OCI-LY7 (cell line): Measurements from ENCODE around the gene SOBP. TPM values are rescaled to one million over a fixed set of nuclear protein-coding genes. Genes with fewer than 3 reads are reported as not detected.

Experiments used
- BruUV-seq: library from RNA; stranded (reverse); fragments of 400-500 nt; replicated peaks from 2 replicates; lab custom pipeline; 2021; lab: Mats Ljungman, UMichigan
- CTCF ChIA-PET: fragments of 300-600 bp; sonication (Branson Sonifier 250); formaldehyde crosslinking; loops from one replicate; lab custom pipeline; 2022; ENCODE audit warnings: antibody characterized with exemption; ENCODE audit not compliant: unreplicated experiment; lab: Charles Lee
- POLR2A ChIA-PET: fragments of 300-600 bp; sonication (Branson Sonifier 250); formaldehyde crosslinking; loops from one replicate; lab custom pipeline; 2022; ENCODE audit warnings: antibody characterized with exemption; lab: Charles Lee
- DNase-seq: peaks from one replicate; pipeline ENCODE4 v3.0.0-alpha.2; 2015; ENCODE audit warnings: low spot score
- H2AFZ ChIP-seq: fragments of 200-600 bp; sonication (generic), shearing (Covaris generic); 2 replicates; pipeline ENCODE4 v1.6.1; 2014; ENCODE audit warnings: mild to moderate bottlenecking, antibody characterized with exemption, low read length, moderate library complexity
- H3K27ac ChIP-seq: fragments of 200-600 bp; sonication (generic); 2 replicates; pipeline ENCODE4 v1.5.1; 2014; ENCODE audit warnings: mixed run types, low read depth, mild to moderate bottlenecking, moderate library complexity, low read length, inconsistent platforms; ENCODE audit not compliant: poor library complexity, severe bottlenecking
- H3K36me3 ChIP-seq: fragments of 200-600 bp; sonication (generic); 2 replicates; pipeline ENCODE4 v1.6.1; 2014; ENCODE audit warnings: mild to moderate bottlenecking, antibody characterized with exemption, low read length, moderate library complexity, mixed read lengths; ENCODE audit not compliant: insufficient read depth
- H3K4me1 ChIP-seq: fragments of 200-600 bp; sonication (generic); 2 replicates; pipeline ENCODE4 v1.5.1; 2014; ENCODE audit warnings: mild to moderate bottlenecking, low read length; ENCODE audit not compliant: insufficient read depth, poor library complexity, severe bottlenecking
- H3K4me2 ChIP-seq: fragments of 200-600 bp; sonication (generic); 2 replicates; pipeline ENCODE4 v1.6.1; 2014; ENCODE audit warnings: mild to moderate bottlenecking, low read length
- H3K4me3 ChIP-seq: fragments of 200-600 bp; sonication (generic); 2 replicates; pipeline ENCODE4 v1.5.1; 2014; ENCODE audit warnings: mild to moderate bottlenecking, low read depth, low read length; ENCODE audit not compliant: poor library complexity, severe bottlenecking
- H3K79me2 ChIP-seq: fragments of 200-600 bp; sonication (generic); 2 replicates; pipeline ENCODE4 v1.6.1; 2016; ENCODE audit warnings: low read depth, mild to moderate bottlenecking, low read length, moderate library complexity, mixed read lengths; ENCODE audit not compliant: insufficient read depth
- H3K9me2 ChIP-seq: fragments of 200-600 bp; sonication (generic); 2 replicates; pipeline ENCODE4 v1.6.1; 2016; ENCODE audit warnings: mild to moderate bottlenecking, low read length, mixed read lengths; ENCODE audit not compliant: insufficient read depth
- H3K9me3 ChIP-seq: fragments of 200-600 bp; sonication (generic); 2 replicates; pipeline ENCODE4 v1.6.1; 2014; ENCODE audit warnings: mild to moderate bottlenecking, mixed run types, low read length, mixed read lengths
- H4K20me1 ChIP-seq: fragments of 200-600 bp; sonication (generic); 2 replicates; pipeline ENCODE4 v1.6.1; 2014; ENCODE audit warnings: mild to moderate bottlenecking, antibody characterized with exemption, low read length, moderate library complexity, mixed read lengths; ENCODE audit not compliant: insufficient read depth
- EZH2phosphoT487 ChIP-seq: fragments of 200-600 bp; sonication (generic); IDR thresholded peaks from 2 replicates; pipeline ENCODE4 v1.6.1; 2018; ENCODE audit warnings: low read depth, borderline replicate concordance, mild to moderate bottlenecking, mixed run types, antibody characterized with exemption, low read length, moderate library complexity, mixed read lengths
- intact Hi-C: fragments of 100-400 bp; cut with micrococcal nuclease; formaldehyde crosslinking; loops from one replicate; pipeline ENCODE4 v1.10.0; 2022; ENCODE audit not compliant: unreplicated experiment
- total RNA-seq, 2 experiments: library from RNA; depleted of rRNA in 1 of 2; stranded (reverse); fragments of >200 nt in 1 of 2; shearing (Covaris generic) in 1 of 2; gene quantifications; 2 replicates each; pipeline ENCODE4 v1.2.3, GENCODE V29; 2014 to 2022
- TF ChIP-seq, protein P1 (sequence below): fragments of 200-600 bp; sonication (generic); conservative IDR thresholded peaks from 2 replicates; pipeline ENCODE4 v1.5.1; 2014; ENCODE audit warnings: mild to moderate bottlenecking, antibody characterized with exemption, low read length, moderate library complexity, mixed read lengths

Gene SOBP
- total RNA-seq, 2 experiments from 2014 or later = 21.5 to 29.4 TPM

DNA sequence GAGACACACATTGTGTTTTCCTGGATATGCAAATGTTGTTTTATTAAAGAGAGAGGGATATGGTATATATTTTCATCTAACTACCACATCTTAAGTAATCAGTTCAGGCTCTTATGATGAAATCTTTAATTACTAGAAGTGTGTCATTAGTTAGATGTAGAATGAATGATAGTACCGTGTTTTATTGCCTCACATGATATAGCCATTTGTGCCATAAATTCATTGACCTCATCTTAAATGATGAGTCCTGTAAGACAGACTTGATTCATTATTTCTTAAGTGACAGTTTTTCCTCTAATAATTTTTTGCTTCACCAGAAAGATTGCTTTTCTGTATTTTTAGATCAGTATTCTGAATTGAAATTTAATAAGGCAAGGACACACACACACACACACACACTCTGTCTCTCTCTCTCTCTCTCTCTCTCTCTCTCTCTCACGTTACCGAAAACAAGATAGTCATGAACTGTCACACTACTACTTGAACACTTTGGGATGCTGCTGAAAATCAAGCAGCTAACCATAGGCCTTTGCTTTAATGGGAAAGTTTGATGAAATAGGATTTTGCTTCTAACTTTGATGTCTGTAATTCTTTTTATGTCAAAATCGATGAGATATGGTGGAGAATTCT, 140.5 kb downstream of the SOBP start:
- Histone ChIP-seq H3K9me2 (no peaks in the 10 kb centered on the region), H3K9me3 (no peaks in the 10 kb centered on the region), H2AFZ (no peak overlapping the region), H3K27ac (no peak overlapping the region), H4K20me1 (no peaks in the 10 kb centered on the region; the same call in 1 of the 2 replicates), H3K4me3 (no peak overlapping the region), H3K4me2 (no peak overlapping the region), H3K36me3 (peaks cover 42% of the 10 kb centered on the region), H3K4me1 (peaks cover 13% of the 10 kb centered on the region), H3K79me2 (no peaks in the 10 kb centered on the region)
- ChIA-PET POLR2A (interaction anchor here (1.5 to 9.2 kb wide), 4 partner anchors 9 to 26 kb away, joined by 7 to 87 read pairs (median 26); no protein-coding TSS in a partner anchor), CTCF (no interaction called here)
- TF ChIP-seq EZH2phosphoT487 = no peak
- TF ChIP-seq, protein P1, sequence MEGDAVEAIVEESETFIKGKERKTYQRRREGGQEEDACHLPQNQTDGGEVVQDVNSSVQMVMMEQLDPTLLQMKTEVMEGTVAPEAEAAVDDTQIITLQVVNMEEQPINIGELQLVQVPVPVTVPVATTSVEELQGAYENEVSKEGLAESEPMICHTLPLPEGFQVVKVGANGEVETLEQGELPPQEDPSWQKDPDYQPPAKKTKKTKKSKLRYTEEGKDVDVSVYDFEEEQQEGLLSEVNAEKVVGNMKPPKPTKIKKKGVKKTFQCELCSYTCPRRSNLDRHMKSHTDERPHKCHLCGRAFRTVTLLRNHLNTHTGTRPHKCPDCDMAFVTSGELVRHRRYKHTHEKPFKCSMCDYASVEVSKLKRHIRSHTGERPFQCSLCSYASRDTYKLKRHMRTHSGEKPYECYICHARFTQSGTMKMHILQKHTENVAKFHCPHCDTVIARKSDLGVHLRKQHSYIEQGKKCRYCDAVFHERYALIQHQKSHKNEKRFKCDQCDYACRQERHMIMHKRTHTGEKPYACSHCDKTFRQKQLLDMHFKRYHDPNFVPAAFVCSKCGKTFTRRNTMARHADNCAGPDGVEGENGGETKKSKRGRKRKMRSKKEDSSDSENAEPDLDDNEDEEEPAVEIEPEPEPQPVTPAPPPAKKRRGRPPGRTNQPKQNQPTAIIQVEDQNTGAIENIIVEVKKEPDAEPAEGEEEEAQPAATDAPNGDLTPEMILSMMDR = no peak
- intact Hi-C loops = no loop called here
- DNase-seq = no peak
- BruUV-seq = no TSS peak

DNA sequence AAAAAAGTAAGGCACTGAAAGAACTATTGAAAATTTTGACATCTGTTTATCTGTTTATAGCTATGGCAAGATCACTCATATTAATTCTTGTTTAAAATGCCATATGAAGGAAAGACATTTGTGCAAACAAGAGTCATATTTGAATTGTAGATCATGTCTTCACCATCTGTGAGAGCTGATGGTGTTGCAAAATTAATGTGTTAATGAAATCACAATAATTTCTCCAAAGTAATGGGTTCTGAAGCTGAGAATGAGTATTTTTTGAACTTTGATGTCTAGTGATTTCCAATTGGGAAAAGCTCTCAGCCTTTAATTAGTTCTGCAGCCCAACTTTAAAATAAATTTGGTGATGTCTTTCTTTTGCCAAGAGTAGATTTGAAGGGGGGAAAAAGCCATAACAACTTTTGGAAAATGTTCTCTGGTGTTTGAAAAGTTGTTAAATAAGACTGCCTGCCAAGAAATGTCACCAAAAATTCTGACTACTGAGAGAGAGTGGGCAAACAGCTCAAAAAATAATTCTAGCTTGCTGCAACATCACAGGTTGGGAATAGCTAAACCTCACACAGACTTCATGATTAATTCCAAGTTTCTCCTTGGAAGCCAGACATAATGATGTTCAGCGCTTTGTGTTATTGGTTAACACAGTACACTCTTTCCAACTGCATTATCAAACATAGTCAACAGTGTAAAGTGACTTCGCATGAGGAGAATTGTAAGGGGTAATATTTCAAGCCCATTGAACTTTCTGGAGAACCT, 142.6 kb downstream of the SOBP start:
- TF ChIP-seq, protein P1 = no peak
- TF ChIP-seq EZH2phosphoT487 = no peak
- Histone ChIP-seq H4K20me1 (no peaks in the 10 kb centered on the region; the same call in 1 of the 2 replicates), H3K4me1 (peaks cover 5% of the 10 kb centered on the region), H3K36me3 (peaks cover 63% of the 10 kb centered on the region), H2AFZ (no peak overlapping the region), H3K4me2 (no peak overlapping the region), H3K27ac (no peak overlapping the region), H3K4me3 (no peak overlapping the region), H3K79me2 (no peaks in the 10 kb centered on the region), H3K9me3 (no peaks in the 10 kb centered on the region), H3K9me2 (no peaks in the 10 kb centered on the region)
- CTCF ChIA-PET = interaction anchor here (0.8 kb wide), 1 partner anchor 23 kb away, joined by 3 read pairs; no protein-coding TSS in a partner anchor
- intact Hi-C loops = no loop called here
- DNase-seq = no peak
- no TSS peak for BruUV-seq
- POLR2A ChIA-PET = interaction anchor here (0.7 to 9.2 kb wide), 4 partner anchors 8 to 305 kb away, joined by 3 to 87 read pairs (median 20); no protein-coding TSS in a partner anchor
